Putamen (tissue), 1 donor: ENCODE results near the gene ING5.
A peak's percentile ranks its signal among the peaks of the same experiment; 100 is the strongest.

Experiments used
- DNase-seq: peaks from one replicate; pipeline ENCODE4 v3.0.0-alpha.2; 2016; ENCODE audit warnings: low spot score

ING5 gene

GRCh38 chr2:241672243-241673188 is 29.3 kb upstream of the ING5 start:
- DNase-seq, result no peak

- no peak for DNase-seq
Measured at GRCh38 chr2:241673189-241673663, 28.6 kb upstream of the ING5 start.

GRCh38 chr2:241673797-241674725 is 27.8 kb upstream of the ING5 start:
- no peak for DNase-seq

- no peak for DNase-seq
Measured at GRCh38 chr2:241675885-241676284, 26.0 kb upstream of the ING5 start.

GRCh38 chr2:241676665-241677064 is 25.2 kb upstream of the ING5 start:
- no peak for DNase-seq

- no peak for DNase-seq
Measured at GRCh38 chr2:241677392-241677791, 24.4 kb upstream of the ING5 start.

- DNase-seq, result no peak
Measured at GRCh38 chr2:241678307-241678706, 23.5 kb upstream of the ING5 start.

- DNase-seq, result no peak
Measured at GRCh38 chr2:241678784-241679540, 22.9 kb upstream of the ING5 start.

GRCh38 chr2:241680044-241680443 is 21.8 kb upstream of the ING5 start:
- DNase-seq, result no peak

- DNase-seq, result no peak
Measured at GRCh38 chr2:241680827-241681599, 20.8 kb upstream of the ING5 start.

GRCh38 chr2:241686324-241686649 is 15.6 kb upstream of the ING5 start:
- DNase-seq, result no peak

- peak; percentile 98 for DNase-seq
Measured at GRCh38 chr2:241686650-241687425, 15.0 kb upstream of the ING5 start, which contains the start of gene DTYMK. TSS of gene DTYMK (minus strand) at chr2:241686815. CDS start at chr2:241686783, 32 bp downstream.

GRCh38 chr2:241689306-241689705 is 12.5 kb upstream of the ING5 start:
- no peak for DNase-seq

- no peak for DNase-seq
Measured at GRCh38 chr2:241690202-241690717, 11.6 kb upstream of the ING5 start.

- no peak for DNase-seq
Measured at GRCh38 chr2:241692448-241692847, 9.4 kb upstream of the ING5 start.

- DNase-seq, result no peak
Measured at GRCh38 chr2:241695651-241696050, 6.2 kb upstream of the ING5 start.

- no peak for DNase-seq
Measured at GRCh38 chr2:241701149-241701398, 765 bp upstream of the ING5 start.

GRCh38 chr2:241702155-241703031 is 554 bp downstream of the ING5 start:
- peak; percentile 86 for DNase-seq

GRCh38 chr2:241703032-241703604 is 1.3 kb downstream of the ING5 start:
- DNase-seq, result peak; percentile 16
